Measurements from ENCODE around the gene ITM2A.

DNA sequence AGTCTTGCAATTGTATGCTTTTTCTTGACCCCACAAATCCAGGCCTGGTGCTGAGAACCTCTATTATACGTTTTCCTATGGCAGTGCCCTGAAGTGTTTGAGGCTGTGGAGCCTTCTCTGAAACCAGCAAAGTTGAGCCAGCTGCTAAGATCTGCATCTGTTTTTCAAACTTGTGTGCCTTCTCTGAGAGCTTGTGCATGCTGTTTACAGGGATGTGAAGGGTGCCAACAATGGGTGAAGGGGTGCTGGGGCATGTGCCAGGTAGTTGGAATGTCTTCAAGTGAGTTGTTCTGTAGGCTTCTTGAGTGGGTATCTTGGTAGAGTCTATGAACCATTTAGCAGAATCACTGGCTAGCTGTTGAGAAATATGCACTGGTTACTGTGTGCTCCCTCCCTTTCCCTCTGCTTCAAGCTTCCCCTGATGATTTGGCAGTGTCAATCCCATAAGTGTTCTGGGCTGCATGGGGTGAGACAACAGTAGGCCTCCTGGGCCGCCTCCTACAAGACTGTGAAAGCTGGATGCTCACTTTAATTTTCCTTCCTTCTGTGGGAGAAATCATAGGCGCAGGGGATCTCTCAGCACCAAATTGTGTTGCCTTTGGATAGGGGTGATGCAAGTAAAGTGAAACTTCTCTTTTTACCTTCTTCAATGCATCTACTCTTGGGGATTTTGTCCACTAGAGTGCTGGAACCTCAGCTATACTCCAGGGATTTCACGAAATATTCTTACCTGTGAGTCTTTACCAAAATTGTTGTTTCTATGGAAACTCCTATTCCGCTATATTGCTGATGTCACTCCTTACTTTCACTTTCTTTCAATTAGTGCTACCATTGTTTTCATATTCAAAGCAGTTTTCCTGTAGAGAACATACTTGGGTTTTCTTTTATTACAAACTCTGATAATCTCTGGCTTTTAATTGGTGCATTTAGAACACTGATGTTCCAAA lies 30.0 kb downstream of the ITM2A start:
- TF ChIP-seq, protein P1, sequence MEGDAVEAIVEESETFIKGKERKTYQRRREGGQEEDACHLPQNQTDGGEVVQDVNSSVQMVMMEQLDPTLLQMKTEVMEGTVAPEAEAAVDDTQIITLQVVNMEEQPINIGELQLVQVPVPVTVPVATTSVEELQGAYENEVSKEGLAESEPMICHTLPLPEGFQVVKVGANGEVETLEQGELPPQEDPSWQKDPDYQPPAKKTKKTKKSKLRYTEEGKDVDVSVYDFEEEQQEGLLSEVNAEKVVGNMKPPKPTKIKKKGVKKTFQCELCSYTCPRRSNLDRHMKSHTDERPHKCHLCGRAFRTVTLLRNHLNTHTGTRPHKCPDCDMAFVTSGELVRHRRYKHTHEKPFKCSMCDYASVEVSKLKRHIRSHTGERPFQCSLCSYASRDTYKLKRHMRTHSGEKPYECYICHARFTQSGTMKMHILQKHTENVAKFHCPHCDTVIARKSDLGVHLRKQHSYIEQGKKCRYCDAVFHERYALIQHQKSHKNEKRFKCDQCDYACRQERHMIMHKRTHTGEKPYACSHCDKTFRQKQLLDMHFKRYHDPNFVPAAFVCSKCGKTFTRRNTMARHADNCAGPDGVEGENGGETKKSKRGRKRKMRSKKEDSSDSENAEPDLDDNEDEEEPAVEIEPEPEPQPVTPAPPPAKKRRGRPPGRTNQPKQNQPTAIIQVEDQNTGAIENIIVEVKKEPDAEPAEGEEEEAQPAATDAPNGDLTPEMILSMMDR (IDR thresholded peaks at IDR 0.05; ENCODE audit: low read length) = no peak
- TF ChIP-seq EZH2 (IDR thresholded peaks at IDR 0.05; ENCODE audit: borderline replicate concordance, low read length) = no peak

Data from OCI-LY1 (cell line).